Measurements from ENCODE around the gene FBRSL1.

FBRSL1 gene

DNA sequence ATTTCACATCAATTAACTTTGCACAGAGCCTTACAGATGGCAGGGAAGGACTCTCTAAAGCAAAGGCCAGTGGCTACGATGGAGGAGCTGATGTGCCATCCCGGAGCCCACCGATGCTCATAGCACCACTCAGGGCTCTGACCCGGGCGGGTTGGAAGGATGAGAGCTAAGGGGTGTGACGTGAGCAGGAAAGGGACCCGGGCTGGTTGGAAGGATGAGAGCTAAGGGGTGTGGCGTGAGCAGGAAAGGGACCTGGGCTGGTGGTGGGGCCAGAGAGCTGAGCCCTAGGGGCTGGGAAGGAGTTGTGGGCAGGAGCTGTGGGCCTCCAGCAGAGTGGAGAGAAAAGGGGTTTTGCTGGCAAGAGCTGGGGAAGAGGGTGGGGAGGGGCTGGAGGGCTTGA lies 3.8 kb upstream of the FBRSL1 start:
- DNase-seq = no peak

DNA sequence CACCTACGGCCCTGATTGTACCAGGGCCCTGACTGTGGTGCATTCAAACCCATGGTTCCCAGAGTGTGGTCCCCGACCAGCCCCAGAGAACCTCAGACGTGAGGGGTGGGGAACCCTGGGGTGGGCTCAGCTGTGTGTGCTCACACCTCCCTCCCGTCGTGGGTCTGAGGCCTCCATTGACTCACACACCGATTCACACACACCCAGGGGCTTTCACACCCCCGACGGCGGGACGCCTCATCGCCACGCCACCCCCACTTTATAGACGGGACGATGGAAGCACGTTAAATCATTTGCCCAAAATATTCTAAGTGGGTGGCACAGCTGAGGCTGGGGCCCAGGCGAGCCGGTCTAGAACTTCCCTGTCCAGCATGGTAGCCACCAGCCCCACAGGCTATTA lies 3.4 kb upstream of the FBRSL1 start:
- DNase-seq = no peak

DNA sequence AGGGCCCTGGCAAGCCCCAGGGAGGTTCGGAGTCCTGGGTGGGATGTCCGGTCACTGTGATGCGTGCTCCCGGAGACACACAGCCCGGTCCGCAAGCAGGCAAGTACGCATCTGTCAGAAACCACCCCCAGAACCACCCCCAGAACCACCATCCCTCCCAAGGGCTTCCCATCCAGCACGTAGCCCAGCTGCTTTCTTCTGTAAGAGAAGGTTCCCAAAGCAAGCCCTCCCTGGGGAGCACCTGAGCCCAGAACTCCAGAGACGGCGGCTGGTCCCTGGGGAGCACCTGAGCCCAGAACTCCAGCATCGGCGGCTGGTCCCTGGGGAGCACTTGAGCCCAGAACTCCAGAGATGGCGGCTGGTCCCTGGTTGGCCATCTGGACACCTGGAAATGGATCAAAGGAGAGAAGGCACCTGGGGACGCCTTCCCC lies 2.6 kb upstream of the FBRSL1 start:
- no peak for DNase-seq

DNA sequence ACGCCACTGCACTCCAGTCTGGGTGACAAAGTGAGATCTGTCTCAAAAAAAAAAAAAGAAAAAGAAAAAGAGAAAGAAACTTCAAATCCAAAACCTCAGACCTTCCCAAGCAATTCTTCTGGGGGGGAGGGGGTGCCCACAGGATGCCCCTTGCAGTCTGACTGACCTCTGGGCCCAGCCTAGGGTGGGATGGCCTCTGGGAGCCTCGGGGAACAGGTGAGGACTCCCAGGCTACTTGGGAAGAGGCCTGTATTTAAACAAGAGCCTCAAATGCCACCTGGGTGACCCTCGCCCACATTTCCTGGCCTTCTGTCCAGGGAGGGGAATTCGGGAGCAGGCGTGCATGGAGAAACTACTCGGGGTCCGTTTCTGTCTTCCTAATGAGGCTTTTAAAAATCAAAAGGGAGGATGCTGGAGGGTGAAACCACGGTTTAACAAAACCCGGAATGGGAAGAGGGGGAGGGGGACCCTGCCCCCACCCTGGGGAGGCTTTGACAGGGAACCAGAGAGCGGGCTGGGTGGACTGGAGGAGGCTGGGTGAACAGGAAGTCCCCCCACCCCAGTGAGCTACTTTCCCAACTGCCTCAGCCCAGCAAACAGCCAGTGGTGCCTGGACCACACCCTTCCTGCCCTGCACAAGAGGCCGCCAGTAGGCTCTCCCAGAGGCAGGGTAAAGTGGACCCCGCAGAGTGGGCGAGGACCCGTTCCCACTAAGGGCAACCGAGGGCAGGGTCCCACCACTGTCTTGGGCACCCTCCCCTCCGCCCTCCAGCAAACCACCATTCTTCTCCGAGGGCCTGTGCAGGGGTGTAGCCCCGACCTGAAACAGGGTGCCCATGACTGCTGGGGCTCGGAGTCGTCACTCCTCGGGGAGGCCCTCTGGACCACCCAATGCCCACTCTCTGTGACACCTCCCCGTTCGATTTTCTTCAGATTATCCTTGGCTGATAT lies 1.5 kb upstream of the FBRSL1 start:
- no peak for DNase-seq

DNA sequence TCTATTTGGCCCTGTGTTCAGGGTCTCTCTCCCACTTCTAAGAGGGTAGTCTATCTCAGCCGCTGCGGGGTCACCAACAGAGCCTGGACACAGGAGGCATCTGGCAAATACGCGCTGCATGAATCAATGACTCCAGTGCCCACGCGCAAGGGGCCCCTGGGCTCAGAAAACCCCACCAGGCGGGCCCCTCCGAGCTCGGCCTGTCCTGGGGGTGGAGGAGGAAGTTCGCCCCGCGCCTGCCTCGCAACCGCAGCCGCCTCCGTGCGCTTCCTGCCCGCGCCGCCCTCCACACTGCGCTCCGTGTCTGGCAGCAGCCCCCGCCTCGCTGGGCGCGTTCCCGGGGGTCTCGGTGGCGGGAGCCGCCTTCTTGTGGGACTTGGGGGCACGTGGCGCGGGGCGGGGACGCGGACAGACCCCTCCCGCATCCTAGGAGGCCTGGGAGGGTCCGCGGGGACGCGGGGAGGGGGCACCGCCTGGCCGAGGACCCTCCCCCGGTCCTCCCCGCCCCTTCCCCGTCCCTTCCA lies 811 bp upstream of the FBRSL1 start:
- DNase-seq = no peak

DNA sequence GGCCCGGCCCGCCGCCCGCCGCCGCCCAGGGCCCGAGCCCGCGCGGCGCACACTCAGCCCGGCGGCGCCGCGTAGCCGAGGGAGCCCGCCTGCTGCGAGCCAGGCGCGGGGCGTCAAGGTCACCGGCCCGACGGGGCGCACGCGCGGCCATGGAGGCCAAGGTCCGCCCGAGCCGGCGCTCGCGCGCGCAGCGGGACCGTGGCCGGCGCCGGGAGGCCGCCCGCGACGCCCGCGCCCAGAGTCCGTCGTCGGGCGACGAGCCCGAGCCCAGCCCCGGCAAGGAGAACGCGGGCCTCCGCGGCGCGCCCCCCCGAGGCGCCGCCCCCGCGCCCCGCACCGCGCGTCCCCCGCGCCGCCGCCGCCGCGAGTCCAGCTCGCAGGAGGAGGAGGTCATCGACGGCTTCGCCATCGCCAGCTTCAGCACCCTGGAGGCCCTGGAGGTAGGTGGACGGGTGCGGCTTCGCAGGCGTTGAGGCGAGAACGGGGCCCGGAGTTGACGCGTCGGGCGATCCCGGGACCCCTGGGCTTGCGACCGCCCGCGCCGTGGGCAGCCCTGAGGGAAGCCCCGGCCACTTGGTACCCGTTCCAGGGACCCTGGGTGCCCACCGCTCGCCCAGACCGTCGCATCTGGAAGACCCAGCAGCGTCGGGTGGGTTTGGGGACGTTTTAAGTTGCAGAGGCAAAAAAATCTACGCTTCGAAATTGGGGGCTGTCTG lies 629 bp downstream of the FBRSL1 start:
- DNase-seq = no peak

DNA sequence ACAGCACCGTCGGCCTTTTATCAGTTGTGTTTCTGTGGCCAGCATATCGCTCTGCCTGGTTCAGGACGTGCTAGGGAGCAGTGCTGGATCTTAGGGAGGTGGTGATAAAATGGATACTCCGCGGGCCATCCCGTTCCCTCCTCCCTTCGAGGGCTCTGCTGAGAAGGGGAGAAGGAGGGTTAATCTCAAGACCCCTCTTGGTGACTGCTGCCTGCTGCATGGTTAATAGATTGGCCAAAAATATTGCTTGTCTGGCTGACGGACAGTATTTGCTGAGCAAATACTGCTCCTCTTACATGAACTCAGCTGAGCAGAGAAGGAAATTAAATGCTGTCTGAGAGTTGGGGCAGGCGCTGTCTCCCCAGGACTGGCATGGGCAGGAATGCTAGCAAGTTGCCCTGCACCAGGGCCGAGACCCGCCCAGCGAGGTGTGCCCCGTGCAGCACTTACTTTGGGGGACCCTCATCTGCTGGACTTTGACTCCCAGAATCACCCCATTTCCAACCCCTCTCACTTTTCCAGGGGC lies 1.2 kb downstream of the FBRSL1 start:
- DNase-seq = no peak

DNA sequence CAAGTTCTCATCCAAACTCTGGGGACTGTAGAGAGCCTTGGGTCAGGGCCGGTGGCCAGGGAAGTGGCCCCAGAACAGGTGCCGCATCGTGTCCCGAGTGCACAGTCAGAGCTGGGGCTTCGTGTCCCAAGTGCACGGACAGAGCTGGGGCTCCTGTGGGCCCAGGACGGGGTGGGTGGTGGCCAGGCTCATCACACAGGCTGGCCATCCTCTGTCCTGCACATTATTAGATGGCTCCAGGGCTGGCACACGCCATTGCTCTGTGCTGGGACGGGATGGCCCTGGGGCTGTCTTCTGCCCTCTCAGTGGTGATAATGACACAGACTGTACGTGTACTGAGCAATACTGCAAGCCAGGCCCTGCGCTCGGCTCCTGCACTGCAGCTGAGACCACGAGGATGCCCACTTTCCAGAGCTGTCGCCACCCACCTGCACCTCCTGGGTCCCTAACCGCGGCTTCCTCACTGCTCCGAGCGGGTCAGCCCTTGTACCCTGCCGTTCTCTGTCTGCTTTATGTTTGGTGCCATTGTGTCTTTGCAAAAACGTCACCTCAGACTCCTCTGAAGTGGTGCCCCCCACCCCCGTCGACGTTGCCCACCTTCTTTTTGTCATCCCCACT lies 1.9 kb downstream of the FBRSL1 start:
- DNase-seq = no peak

DNA sequence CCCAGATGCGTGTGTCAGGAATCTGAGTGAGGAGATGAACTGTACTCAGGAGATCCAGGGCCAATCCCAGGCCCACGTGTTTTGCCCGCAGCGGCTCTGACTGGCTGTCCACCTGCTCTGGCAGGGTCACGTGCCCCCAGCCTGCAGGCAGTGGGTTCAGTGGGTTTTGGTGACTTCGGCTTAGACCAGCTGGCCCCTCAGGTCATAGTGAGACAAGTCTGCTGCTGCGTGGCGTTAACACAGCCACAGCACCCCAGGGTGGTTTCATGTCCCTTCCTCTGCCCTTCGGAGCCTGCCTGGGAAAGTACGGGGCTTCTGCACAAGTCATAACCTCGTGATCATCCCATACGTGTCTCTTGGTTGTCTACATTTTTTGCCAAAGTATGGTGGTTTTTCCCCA lies 2.6 kb downstream of the FBRSL1 start:
- DNase-seq = no peak

DNA sequence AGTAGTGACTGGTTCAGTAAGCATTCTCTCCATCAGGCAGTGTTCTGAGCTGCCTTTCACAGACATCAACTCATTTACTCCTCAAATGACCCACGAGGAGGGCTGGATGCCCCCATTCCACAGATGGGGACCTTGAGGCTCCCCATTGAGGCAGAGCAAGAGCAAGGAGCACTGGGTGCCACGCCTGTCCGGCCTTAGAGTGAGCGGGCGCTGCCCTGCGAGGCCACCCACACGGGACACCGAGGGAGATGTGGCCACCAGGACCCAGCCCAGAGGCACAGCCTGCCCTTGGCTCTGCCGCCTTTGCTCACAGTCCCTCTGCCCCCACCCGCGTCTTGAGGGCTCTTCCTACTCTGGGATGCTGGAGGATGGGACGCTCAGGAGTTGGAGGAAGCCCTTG lies 3.0 kb downstream of the FBRSL1 start:
- DNase-seq = no peak

DNA sequence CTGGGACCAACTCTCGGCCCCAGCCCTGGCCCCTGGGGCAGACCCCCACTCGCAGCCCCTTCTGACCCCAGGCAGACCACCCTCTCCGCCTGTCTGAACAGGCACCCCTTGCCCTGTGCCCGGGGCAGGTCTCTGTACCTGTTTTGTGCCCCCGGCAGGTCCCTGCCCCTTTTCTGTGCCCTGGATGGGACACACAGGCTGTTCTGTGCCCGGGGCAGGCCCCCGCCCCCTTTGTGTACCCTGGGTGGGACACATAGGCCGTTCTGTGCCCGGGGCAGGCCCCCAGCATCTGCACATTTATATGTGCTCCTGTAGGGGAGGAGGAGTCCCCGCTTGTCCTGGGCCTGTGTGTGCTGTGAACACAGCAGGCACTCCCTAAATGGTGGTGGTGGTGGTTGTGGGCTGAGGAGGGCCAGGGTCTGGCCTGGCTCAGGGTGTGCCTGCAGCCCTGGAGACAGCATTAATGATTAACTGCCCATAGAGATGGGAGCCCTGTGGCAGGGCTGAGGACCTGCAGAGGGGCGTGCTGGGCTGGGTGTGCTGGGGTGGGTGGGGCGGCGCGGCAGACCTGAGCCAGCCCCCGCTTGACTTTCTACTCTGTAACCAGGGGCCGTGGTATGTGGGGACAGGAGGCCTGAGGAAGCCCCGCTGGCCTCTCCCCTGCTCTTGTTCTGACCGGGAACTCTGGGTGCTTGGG lies 3.7 kb downstream of the FBRSL1 start:
- DNase-seq = no peak

DNA sequence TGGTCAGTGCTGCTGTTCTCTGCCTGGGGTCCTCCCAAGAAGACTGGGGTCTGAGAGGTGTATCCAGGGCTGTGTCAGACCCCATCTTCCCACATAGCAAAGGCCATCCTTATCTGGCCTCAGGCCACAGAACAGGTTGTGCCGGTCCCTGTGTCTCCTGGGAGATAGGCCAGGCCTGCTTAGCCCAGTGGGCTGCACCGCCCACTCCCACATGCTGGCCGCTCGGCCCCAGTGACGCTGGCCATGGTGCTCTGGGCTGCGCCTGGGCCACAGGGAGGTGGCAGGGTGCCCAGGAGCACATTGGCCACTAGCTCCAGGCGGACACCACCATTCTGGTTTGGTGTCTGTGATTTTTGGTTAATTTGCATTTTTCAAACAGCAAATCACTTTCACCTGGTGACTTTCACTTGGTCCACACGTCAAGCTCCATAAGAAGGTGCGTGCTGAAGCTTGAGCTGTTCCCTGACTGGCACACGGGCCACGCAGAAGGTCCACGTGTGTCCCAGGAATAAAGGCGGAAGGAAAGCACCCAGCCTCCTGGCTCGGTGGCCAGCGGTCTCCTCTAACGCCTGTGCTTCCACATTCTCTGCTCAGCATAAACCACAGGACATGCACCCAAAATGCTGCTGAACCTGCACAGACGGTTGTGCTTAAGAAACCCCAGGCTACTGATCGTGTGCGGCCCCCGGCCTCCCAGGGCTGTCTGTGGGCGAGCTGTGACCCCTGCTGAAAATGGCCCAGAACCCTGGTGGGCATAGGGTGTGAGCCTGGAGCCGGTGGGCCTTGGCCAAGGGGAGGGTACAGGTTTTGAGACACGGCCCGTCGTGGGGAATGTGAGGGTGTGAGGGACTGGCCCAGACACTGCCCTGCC lies 4.6 kb downstream of the FBRSL1 start:
- no peak for DNase-seq

DNA sequence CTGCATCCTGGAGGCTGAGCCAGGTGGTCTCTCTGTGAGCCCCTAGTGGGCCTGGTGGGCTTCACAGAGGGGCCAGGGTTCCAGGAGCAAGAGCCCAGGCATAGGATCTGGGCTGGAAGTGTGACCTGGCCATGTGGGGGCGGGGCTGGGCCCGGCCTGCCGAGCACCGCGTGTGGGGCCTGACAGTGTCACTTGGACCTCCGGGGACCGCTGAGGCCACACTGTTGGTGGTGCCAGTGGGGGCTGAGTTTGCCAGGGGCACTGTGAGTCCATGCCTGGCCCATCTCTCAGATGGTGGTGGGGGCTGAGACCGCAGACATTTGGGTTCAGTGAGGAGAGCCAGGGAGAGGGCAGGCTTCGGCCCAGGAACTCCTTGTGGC lies 5.2 kb downstream of the FBRSL1 start:
- DNase-seq = no peak

DNA sequence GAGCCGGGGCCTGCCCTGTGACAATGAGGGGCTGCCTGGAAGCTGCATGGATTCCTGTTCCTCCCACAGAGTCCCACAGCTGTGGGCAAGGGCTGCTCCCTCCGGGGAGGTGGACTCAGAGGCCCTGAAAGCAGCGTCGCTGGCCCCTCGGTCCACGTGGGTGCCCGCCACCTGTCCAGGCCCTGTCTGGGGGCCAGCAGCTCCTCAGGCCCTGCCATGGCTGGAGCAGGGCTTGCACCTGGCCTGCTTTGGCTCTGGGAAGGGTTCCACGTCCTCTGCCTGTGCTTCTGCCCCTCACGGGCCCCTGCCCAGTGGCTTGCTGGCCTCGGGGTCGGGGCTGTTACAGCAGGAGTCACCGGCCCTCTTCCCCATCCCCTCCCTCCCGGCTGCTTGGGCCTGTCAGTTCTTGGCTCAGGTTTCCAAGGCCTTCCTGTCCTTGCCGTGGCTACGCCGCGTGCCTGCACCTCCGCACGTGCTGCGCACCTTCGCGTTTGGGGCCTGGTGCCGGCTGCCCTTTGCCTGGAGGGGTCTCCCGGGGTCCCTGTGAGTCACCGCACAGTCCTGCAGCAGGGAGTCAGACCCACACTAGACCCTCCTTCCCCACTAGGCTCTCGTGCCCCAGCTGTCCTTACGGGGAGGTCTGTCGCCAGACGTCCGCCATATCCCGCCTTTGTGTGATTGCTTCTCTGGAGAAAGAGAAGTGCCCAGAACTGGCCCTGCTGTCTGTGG lies 5.8 kb downstream of the FBRSL1 start:
- DNase-seq = no peak

DNA sequence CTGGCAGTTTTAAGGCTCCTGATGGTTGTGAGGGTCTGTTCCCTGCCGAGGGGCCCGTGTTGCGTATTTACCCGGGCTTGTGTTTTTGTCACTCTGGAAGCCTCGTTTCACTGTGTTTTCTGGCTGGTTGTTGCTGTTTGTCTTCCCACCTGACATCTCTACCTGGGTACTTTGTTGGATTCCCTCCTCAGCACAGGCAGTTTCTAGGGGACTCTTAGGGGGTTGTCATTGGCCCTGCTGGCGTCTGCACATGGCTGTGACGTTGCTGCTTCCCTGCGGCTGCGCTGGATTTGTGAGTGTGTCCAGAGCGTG lies 6.4 kb downstream of the FBRSL1 start:
- DNase-seq = no peak

DNA sequence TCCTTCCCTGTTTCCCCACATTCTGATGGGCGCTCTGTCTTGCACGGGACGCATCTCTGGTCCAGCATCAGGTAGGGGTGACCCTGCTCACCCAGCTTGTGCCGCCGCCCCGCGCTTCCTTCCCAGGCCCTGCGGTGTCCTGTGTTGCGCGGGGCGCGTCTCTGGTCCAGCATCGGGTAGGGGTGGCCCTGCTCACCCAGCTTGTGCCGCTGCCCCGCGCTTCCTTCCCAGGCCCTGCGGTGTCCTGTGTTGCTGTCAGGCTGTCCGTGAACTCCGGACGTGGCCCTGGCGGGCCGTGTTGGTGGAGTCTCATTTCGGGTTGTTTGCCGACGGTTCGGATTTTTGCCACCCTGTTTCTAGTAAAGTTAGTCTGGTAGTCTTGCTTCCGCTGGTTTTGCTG lies 6.8 kb downstream of the FBRSL1 start:
- no peak for DNase-seq

DNA sequence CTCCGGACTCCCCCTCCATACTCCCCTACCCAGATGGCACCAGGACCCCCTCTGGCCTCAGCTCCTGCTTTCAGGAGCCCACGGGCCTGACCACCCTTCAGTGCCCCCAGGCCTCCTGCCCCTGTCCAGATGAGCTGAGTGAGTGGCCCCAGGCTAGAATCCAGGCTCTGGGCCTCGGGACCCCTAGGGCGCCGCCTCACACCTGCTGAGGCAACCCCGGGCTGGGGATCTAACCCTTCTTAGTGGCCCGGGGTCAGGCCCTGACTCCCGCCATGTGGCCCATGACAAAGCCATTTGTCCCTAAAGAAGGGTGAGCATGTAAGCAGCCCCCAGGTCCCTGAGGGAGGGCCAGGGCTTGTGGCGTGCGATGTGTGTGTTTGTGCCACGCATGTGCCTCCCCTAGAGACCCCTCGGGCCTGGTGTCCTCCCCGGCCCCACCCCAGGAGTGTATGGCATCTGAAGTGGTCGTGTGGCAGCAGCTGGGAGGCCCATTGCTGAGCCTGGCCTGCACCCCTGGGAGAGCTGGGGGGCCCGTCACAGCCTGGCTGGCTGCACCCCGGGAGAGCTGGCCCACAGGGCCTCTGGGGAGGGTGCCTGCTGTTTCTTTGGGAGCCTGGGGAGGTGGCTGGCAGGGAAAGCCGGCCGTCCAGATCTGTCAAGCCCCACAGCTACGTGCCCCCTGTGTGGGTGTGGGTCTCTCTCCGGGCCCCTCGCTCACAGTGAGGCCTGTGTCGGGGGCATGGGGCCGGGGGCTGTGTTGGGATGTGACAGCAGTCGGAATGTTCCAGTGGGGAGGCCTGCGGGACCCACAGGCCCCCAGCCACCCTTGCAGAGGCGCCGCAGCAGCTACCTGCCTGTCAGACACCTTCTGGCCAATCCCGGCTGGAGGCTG lies 7.8 kb downstream of the FBRSL1 start:
- DNase-seq = no peak

DNA sequence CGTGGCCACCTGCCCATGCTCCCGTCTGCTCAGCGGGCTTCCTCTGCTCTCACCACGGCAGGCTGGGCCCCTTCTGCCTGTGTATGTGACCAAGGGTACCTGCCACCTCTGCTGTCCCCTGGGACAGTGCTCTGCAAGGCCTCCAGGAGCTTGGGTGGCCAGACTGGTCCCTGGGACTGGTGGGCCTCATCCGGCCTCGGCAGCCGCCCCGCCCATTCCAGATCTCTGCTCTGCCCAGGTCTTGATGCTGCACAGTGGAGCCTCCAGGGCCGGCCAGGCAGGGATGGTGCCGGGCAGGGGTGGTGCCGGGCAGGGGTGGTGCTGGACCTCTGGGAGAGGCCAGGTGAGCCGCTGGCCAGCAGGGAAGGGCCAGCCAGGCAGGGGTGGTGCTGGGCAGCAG lies 9.0 kb downstream of the FBRSL1 start:
- no peak for DNase-seq

DNA sequence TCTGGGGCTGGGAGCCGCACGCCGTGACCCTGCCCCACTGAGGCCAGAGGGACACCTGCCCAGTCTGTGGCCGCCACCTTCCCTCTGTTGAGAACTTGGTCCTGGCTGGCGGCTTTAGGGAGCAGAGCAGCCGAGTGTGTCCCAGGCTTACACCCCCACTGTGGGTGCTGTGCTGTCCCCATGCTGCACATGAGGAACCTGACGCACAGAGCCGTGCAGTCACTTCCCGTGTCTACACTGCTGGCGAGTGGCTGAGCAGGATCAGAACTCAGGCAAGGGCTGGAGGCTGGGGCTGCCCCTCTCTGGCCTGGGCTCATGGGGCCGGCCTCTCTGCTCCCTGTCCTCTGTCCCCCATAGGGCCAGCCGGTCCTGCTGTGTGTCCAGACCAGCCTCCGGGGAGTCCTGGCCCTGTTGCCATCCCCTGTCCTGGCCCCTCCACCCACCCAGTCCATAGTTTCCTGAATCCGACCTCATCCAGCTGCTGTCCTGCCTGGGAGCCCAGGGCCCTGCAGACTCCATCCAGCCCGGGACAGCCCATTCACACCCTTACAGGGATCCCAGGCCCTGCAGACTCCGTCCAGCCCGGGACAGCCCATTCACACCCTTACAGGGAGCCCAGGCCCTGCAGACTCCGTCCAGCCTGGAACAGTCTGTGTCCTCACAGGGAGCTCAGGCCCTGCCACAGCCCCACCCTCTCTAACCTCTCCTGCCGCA lies 10.3 kb downstream of the FBRSL1 start:
- no peak for DNase-seq

DNA sequence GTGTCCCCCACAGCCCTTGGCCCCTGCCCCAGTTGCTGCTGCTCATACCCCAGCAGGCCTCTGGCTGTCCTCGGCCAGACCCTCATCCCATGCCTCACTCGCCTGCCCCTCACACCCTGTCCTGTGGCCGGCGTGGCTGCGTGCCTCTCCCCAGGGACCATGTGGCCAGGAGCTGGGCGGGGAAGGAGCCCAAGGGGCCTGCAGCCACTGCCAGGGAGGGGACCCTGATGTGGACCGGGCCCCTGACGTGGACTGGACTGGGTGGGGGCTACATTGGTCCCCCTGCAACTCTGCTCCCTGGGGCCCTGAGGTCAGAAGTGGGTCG lies 10.9 kb downstream of the FBRSL1 start:
- DNase-seq = no peak

Measured in NCI-H524 treated with DMSO at 0.1 percent for 48 hours (cell line).